GM18951 (cell line): ENCODE results near the gene MYMK.

Source experiments
- POLR2A ChIP-seq: IDR thresholded peaks from 4 replicates; pipeline ENCODE4 v1.6.1; 2011; ENCODE audit warnings: mild to moderate bottlenecking; ENCODE audit not compliant: insufficient read length, insufficient read depth; ENCODE audit errors: extremely low read depth
- in situ Hi-C: fragments of 300-500 bp; cut with MboI; formaldehyde crosslinking; loops from one replicate; pipeline ENCODE4 v1.12.0; 2022; ENCODE audit warnings: low sequenced_read_pairs, mixed read lengths, inconsistent platforms; ENCODE audit not compliant: unreplicated experiment

The MYMK gene

DNA sequence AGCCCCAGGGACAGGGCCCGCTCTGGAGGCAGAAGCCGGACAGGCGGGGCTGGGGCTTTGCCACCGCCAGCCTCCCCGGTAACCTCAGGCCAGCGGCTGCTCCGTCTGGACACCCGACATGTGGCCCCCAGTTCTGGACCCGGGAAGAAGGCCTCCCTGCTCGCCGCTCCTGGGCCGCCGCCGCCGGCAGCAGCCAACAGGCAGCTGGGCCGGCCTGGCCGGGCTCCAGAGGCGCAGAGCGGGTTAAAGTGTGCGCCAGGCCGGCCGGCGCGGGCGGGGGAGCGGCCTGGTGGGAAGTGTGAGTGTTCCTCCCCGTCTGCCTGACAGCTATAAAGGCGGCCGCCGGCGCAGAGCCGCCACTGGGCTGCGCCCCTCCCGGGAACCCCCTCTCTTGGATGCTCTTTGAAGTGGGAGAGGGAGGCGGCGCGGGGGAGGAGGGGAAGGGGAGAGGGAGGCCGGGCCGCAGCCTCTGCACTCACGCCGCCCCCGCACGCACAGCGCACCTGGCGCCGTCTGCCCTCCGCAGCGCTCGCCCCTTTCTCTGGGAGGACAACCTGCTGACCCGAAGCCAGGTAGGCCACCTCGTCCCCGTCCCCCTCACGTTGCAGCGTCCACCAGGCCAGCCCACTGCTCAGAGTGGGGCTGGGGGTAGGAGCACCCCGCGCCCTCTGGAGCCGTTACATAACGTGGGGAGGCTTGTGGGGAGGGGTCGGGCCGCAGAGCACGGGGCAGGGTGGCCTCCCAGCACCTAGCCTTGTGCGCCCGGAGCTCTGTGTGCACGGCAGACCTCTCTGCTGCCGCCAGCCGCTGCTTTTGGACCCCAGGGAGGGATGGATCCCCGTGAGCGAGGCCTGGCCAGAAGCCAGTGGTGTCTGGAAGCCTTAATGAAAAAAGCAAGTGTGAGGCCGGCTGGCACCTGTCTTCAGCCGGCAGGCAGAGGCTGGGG lies 9.9 kb upstream of the MYMK start, which contains the start of gene ADAMTSL2:
ADAMTSL2 (plus strand) TSS at position 359 of the 946 bp plus-strand sequence. CDS start 2,009 bp downstream, outside the sequence.
- TF ChIP-seq POLR2A, result no peak
- in situ Hi-C loops, result no loop called here

DNA sequence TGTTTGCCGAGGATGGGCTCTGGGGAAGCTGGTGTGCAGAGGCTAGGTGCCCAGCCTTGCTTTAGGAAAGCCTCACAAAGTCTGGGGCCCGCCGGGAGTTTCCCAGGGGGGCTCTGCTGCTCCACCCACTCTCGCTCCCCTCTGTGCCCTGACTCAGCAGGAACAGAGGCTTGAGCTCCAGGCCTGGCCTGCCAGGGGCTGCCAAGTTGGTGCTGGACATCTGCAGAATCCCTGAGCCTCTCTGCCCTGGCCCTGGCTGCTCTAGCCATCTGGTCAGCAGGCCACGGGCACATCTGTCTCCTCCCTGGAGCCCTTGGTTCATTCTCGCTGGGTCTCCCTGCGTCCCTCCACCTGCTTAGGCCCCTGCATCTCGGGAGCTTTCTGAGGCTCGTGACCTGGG lies 9.1 kb upstream of the MYMK start:
- in situ Hi-C loops, result no loop called here
- no peak for TF ChIP-seq POLR2A

GRCh38 chr9:133532937-133533668 lies 8.3 kb upstream of the MYMK start:
- TF ChIP-seq POLR2A, result no peak
- in situ Hi-C loops, result no loop called here

DNA sequence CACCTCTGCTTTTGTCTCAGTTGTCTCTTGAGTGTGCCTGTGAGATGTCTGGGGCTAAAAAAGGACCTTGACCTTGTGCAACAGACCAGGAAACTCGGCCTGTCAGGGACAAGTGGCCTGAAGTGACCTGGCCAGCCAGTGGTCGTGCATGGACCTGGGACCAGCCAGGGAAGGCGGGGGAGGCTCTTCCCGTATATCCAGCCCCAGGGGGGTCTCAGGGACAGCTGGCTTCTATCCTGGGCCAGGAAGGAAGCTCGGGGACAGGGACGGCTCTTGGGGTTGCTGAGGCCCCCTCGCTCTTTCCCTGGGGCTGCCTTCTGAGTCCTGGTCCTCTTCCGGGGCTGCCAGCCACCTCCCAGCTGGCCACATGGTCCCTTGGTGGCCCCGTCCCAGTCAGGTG lies 6.5 kb upstream of the MYMK start:
- in situ Hi-C loops, result no loop called here

DNA sequence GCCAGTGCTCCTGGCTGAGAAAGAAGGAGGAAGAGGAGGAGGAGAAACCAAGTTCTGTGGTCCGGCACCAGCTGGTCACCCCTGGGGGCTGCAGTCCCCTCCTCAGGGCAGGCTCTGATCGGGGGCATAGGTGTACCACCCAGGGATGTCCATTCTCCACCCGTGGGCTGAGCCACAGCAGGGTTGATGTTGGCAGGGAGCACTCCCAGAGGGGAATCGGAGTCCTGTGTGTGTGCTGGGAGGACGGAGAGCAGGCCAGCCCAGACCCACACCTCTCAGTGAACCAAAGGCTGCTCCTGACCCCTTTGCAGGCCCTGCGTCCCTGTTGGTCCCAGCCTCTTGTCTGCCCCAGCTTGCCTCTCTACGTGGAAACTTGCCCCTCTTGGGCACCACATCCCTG lies 5.1 kb upstream of the MYMK start:
- TF ChIP-seq POLR2A, result no peak
- in situ Hi-C loops, result no loop called here

More for the DNA sequence above, 6.5 kb upstream of the MYMK start:
- no peak for TF ChIP-seq POLR2A

DNA sequence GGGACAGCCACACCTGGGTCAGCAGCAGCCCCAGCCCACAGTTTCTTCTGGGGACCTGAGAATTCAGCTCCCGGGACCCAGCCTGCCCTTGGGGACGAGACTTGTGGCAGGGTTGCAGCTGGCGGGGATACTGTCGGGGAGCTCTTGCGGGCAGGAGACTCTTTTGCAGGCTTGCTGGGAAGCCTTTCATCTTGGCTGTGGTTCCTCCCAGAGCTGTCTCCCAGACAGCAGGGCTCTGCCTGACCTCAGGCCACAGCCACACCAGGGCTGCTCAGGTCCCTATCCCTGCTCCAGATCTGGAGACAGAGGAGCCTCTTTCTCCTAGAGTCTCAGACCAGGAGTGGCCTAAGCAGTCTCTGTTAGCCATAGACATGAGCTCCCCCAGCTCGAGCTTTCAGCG lies 4.7 kb upstream of the MYMK start:
- TF ChIP-seq POLR2A, result no peak
- in situ Hi-C loops, result no loop called here

DNA sequence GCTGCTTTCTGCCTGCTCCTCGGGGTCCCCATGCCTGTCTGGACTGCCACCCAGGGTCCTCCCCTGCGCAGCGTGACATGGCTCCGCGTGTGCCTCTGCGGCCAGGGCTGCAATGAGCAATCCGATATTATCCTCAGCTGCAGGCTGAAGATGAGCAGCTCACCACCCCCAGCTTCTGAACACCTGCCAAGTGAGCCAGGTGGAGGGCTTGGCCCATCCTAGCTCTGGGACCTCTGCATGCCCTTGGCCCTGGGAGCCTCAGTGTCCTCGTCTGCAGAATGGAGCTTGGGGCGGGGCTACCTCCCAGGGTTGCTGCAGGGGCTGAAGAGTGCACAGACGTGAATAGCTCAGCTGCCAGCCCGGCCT lies 4.1 kb upstream of the MYMK start:
- TF ChIP-seq POLR2A, result no peak
- in situ Hi-C loops, result no loop called here

GRCh38 chr9:133528001-133528875 lies 3.5 kb upstream of the MYMK start:
- no peak for TF ChIP-seq POLR2A
- in situ Hi-C loops, result no loop called here

DNA sequence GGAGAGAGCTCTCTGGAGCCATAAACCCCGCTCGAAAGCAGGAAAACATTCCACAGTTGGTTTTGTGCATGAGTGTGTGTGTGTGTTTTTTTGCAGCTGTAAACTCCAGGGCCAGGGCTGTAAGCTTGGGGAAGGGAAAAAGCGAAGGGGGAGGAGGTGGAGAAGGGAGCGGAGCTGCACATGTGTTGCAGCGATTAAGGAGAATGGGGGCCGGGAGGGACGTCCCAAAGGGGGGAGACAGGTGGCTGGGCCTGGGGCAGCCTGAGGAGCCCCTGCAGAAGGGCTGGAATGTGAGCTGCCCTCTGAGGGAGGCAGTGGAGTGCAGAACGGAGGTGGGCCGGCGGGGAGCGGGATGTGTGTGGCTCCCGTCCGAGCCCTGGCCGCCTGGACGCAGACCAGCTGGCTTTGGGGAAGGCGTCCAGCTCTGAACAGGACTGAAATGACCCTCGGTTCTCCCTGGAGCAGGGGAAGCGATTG lies 2.7 kb upstream of the MYMK start:
- in situ Hi-C loops, result no loop called here
- no peak for TF ChIP-seq POLR2A

DNA sequence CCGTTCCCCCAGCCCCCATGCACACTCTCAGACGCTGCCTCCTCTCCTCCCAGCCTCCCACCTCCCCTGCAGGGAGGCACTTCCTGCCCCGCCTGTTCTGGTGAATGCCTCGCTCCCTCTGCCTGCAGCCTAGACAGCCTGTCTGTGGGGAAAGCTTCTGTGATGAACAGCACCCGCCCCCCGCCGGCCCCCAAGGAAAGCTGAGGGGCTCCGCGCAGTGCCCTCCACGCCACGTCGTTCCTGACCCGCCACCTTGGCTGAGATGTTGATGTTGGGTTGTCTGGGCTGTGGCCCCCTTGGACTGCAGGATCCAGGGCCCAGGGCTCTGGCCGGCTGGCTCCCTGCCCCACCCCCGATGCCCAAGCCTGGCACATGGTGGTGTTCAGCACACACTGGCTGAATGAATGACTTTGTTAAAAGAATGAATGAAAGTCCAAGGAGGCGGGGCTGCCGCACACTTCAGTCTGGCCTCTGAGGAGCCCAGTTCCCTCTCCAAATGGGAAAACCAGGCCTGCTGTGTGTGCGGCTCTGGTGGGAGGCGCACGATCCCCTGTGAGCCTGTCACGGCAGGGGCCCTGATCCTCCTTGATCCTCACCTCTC lies 2.1 kb upstream of the MYMK start:
- no peak for TF ChIP-seq POLR2A
- in situ Hi-C loops, result no loop called here

DNA sequence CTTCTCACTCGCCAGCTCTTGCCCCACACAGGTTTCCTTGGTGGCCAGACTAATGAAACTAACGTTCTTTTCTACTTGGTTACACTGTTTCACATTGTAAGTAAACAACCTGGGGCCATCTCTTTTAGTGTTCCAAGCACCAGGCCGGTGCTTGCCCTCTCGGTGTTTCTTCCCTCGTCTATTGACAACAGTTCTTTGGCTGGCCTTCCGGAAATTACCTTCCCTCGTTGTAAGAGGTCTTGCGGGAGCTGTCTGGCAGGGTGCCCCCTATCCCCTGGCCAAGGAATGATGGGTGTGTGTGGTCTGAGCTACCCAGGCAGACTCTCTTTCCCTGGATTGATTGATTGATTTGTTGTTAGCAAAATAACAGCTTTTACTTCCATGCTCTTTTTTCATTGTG lies 918 bp upstream of the MYMK start:
- TF ChIP-seq POLR2A, result no peak
- in situ Hi-C loops, result no loop called here

DNA sequence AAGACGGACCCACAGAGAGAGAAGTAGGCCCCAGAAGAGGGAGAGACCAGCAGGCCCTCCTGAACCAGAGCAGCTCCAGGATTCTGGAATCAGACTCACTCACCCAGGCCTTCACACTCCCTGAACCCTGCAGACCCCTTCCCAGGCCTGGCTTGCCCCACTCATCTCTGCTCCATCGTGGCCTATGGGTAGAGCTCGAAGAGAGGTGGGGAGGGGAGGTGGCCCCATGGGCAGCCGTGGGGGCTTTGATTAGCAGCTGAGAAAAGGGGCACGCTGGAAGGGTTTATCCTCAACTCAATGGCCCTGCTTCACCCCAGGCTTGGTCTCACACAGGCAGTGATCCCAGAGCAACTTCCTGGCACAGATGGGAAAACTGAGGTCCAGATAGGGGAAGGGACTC lies 613 bp downstream of the MYMK start:
- in situ Hi-C loops, result no loop called here
- TF ChIP-seq POLR2A, result no peak
